ENCODE data around the gene TSPAN10.

DNA sequence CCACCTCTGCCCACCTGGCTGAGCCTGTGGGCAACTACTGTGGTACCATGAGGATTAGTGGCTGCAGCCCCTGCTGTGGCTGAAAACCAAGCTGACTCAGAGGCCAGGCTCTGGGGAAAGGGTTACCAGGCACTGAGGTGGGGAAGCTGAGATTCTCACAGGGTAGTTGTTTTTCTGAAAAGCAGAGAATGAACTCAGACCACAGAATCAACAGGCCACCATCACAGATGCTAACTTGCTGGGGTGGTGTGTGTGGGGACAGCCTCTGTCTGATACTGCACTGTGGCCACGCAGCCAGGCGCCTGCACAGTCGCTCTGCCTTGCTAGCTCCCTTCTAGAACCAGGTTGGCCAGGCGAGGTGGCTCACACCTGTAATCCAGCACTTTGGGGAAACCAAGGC, 28.9 kb upstream of the TSPAN10 start:
- TF ChIP-seq RFX1 (IDR thresholded peaks at IDR 0.05) (no peak), NFE2L1 (tag; IDR thresholded peaks at IDR 0.05; ENCODE audit: borderline replicate concordance, low read depth) (no peak), ZNF79 (CRISPR knock-in tag; IDR thresholded peaks at IDR 0.05; ENCODE audit: low read depth) (no peak), EZH2 (IDR thresholded peaks at IDR 0.05; ENCODE audit: borderline replicate concordance, low read depth, low read length) (no peak), ZNF707 (CRISPR knock-in tag; conservative IDR thresholded peaks at IDR 0.05) (no peak), TRIM24 (IDR thresholded peaks at IDR 0.05) (no peak), ZNF589 (CRISPR knock-in tag; IDR thresholded peaks at IDR 0.05; ENCODE audit: low read depth) (no peak), SIN3A (IDR thresholded peaks at IDR 0.05; ENCODE audit: borderline replicate concordance in 2 of 2, control insufficient read depth in 1 of 2, low read depth in 2 of 2, low read length in 2 of 2) (no peak), BRCA1 (IDR thresholded peaks at IDR 0.05) (no peak), BRCA1 (CRISPR knock-in tag; IDR thresholded peaks at IDR 0.05) (no peak), KLF13 (tag; IDR thresholded peaks at IDR 0.05; ENCODE audit: borderline replicate concordance, low read depth) (no peak), ZNF263 (CRISPR knock-in tag; IDR thresholded peaks at IDR 0.05; ENCODE audit: borderline replicate concordance) (no peak)
- TF ChIP-seq, protein P1, sequence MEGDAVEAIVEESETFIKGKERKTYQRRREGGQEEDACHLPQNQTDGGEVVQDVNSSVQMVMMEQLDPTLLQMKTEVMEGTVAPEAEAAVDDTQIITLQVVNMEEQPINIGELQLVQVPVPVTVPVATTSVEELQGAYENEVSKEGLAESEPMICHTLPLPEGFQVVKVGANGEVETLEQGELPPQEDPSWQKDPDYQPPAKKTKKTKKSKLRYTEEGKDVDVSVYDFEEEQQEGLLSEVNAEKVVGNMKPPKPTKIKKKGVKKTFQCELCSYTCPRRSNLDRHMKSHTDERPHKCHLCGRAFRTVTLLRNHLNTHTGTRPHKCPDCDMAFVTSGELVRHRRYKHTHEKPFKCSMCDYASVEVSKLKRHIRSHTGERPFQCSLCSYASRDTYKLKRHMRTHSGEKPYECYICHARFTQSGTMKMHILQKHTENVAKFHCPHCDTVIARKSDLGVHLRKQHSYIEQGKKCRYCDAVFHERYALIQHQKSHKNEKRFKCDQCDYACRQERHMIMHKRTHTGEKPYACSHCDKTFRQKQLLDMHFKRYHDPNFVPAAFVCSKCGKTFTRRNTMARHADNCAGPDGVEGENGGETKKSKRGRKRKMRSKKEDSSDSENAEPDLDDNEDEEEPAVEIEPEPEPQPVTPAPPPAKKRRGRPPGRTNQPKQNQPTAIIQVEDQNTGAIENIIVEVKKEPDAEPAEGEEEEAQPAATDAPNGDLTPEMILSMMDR (IDR thresholded peaks at IDR 0.05 in 2 of 3, conservative IDR thresholded peaks at IDR 0.05 in 1 of 3; ENCODE audit: insufficient read depth in 2 of 3, low read depth in 1 of 3, low read length in 3 of 3) = no peak
